ENCODE data around the gene NPAS1.
"Not testable (repeated sequence)": the region's sequence is repeated elsewhere in the genome, so short reads cannot be mapped to it uniquely, and the experiment has no call there.

Gene NPAS1

DNA sequence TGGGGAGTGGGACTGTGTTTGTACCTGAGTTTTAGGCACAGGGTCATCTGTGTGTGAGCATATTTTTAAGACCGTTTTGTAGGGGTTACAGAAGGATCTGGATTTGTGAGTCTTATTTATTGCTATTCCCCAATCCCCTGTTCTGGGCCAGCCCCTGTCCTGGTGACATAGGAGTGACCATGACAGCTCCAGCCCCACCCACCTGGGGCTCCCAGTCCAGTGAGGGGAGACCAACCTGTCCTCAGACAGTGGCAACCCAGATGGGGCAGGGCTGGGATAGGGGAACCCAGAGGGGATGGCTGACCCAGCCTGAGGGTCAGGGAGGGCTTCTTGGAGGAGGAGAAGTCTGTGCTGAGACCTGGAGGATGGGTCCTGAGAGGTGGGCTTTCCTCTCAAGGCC lies 18.1 kb downstream of the NPAS1 start:
- Mint-ChIP-seq H3K27ac (no peak overlapping the region), H3K36me3 (ENCODE audit: low read depth) (peaks cover 13% of the 10 kb centered on the region), H3K27me3 (peaks cover 39% of the 10 kb centered on the region), H3K4me1 (ENCODE audit: low read depth) (peaks cover 21% of the 10 kb centered on the region), H3K4me3 (no peak overlapping the region), H3K9me3 (no peaks in the 10 kb centered on the region)
- intact Hi-C loops (cut with micrococcal nuclease) = loop anchor here (5.0 kb wide), 1 partner anchor 90 kb away; no protein-coding TSS in a partner anchor

- Mint-ChIP-seq H3K27me3 (peaks cover 28% of the 10 kb centered on the region), H3K36me3 (ENCODE audit: low read depth) (peaks cover 19% of the 10 kb centered on the region), H3K9me3 (no peaks in the 10 kb centered on the region), H3K4me3 (no peak overlapping the region), H3K27ac (no peak overlapping the region), H3K4me1 (ENCODE audit: low read depth) (peaks cover 21% of the 10 kb centered on the region)
- intact Hi-C loops (cut with micrococcal nuclease) = loop anchor here (5.0 kb wide), 1 partner anchor 88 kb away; no protein-coding TSS in a partner anchor
These were observed 19.7 kb downstream of the NPAS1 start for GRCh38 chr19:47039239-47039874.

DNA sequence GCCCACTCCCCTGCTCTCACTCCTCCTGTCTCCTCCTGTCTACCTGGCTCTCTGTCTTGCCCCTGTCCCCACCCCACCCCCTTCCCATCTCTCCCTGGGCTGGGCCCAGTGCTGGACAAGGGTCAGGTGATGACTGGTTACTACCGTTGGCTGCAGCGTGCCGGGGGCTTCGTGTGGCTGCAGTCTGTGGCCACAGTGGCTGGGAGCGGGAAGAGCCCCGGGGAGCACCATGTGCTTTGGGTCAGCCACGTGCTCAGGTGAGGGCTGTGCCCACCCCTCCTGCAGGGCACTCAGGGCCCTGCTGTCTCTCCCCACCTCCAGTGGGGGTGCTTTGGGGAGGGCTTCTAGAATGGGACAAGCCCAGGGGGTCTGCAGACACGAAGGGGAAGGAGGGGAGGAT lies 21.2 kb downstream of the NPAS1 start:
- peaks cover 9% of the 10 kb centered on the region for H3K4me1 Mint-ChIP-seq (ENCODE audit: low read depth)
- intact Hi-C loops (cut with micrococcal nuclease) = no loop called here
- no peak overlapping the region for H3K27ac Mint-ChIP-seq
- peaks cover 23% of the 10 kb centered on the region for H3K36me3 Mint-ChIP-seq (ENCODE audit: low read depth)
- H3K4me3 Mint-ChIP-seq = no peak overlapping the region
- peaks cover 18% of the 10 kb centered on the region for H3K27me3 Mint-ChIP-seq
- H3K9me3 Mint-ChIP-seq = no peaks in the 10 kb centered on the region

DNA sequence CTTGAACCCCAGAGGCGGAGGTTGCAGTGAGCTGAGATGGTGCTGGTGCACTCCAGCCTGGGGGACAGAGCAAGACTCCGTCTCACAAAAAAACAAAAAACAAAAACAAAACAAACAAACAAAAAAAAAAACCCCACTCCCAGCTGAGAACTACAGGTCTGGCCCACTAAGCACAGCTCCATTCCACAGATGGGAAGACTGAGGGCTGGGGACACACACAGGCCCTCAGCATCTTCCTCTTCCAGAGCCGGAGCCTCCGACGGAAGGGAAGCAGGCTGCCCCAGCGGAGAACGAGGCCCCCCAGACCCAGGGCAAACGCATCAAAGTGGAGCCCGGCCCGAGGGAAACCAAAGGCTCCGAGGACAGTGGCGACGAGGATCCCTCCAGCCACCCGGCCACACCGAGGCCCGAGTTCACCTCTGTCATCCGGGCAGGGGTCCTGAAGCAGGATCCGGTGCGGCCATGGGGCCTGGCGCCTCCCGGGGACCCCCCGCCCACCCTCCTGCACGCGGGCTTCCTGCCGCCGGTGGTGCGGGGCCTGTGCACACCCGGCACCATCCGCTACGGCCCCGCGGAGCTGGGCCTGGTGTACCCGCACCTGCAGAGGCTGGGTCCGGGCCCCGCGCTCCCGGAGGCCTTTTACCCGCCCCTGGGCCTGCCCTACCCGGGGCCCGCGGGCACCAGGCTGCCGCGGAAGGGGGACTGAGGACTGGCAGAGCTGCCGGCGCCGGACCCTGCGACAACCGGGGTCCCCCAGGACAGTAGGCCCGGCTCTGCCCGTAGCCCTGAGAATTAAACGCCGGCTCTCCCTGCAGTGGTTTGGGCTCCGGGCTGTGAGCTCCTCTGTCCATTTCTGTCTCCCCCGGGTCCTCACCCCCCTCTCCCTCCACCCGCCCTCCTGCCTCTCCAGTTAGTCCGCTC lies 25.6 kb downstream of the NPAS1 start:
- Mint-ChIP-seq H3K27ac (no peak overlapping the region), H3K4me1 (ENCODE audit: low read depth) (peaks cover 18% of the 10 kb centered on the region), H3K27me3 (no peaks in the 10 kb centered on the region), H3K36me3 (ENCODE audit: low read depth) (peaks cover 40% of the 10 kb centered on the region), H3K4me3 (no peak overlapping the region), H3K9me3 (no peaks in the 10 kb centered on the region)
- intact Hi-C loops (cut with micrococcal nuclease) = no loop called here

DNA sequence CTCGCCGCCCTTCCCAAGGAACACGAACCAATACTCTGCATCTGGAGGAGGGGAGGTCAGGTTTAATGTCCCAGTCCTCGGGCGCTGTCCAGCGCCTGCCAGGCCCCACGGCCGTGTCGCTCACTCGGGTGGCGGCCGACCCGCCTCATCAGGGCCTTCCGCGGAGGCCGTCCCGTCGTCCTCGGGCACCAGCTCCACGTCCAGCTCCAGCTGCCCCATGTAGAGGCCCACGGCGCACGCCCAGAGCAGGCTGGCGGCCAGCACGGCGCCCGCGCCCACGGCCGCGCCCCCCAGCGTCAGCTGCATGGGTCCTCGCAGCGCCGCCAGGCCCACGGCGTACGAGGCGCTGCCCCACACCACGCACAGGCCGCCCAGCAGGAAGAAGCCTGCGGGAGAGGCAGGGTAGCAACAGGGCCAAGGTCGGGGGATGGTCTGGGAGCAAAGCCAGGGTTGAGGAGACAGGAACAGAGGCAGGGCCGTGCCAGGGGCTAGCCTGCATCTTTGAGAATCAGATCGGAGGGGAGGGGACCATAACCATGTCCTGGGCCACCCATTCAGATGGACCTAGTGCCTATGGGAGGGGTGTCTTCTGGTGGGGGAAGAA lies 26.3 kb downstream of the NPAS1 start:
- Mint-ChIP-seq H3K4me1 (ENCODE audit: low read depth) (peaks cover 18% of the 10 kb centered on the region), H3K4me3 (no peak overlapping the region), H3K36me3 (ENCODE audit: low read depth) (peaks cover 37% of the 10 kb centered on the region), H3K27me3 (no peaks in the 10 kb centered on the region), H3K9me3 (no peaks in the 10 kb centered on the region), H3K27ac (no peak overlapping the region)
- intact Hi-C loops (cut with micrococcal nuclease) = no loop called here

GRCh38 chr19:47047272-47047762 lies 27.7 kb downstream of the NPAS1 start:
- H3K9me3 Mint-ChIP-seq = no peaks in the 10 kb centered on the region
- H3K27me3 Mint-ChIP-seq = no peaks in the 10 kb centered on the region
- intact Hi-C loops (cut with micrococcal nuclease) = no loop called here
- H3K36me3 Mint-ChIP-seq (ENCODE audit: low read depth) = peaks cover 32% of the 10 kb centered on the region
- peak overlapping the region; percentile 87 for H3K4me3 Mint-ChIP-seq
- peak overlapping the region; percentile 84 for H3K27ac Mint-ChIP-seq
- peaks cover 25% of the 10 kb centered on the region for H3K4me1 Mint-ChIP-seq (ENCODE audit: low read depth)

- H3K4me3 Mint-ChIP-seq = peak overlapping the region; percentile 87
- intact Hi-C loops (cut with micrococcal nuclease) = no loop called here
- H3K4me1 Mint-ChIP-seq (ENCODE audit: low read depth) = peaks cover 28% of the 10 kb centered on the region
- H3K27ac Mint-ChIP-seq = peak overlapping the region; percentile 84
- H3K9me3 Mint-ChIP-seq = no peaks in the 10 kb centered on the region
- no peaks in the 10 kb centered on the region for H3K27me3 Mint-ChIP-seq
- peaks cover 29% of the 10 kb centered on the region for H3K36me3 Mint-ChIP-seq (ENCODE audit: low read depth)
These were observed 28.2 kb downstream of the NPAS1 start for GRCh38 chr19:47047763-47048405.

DNA sequence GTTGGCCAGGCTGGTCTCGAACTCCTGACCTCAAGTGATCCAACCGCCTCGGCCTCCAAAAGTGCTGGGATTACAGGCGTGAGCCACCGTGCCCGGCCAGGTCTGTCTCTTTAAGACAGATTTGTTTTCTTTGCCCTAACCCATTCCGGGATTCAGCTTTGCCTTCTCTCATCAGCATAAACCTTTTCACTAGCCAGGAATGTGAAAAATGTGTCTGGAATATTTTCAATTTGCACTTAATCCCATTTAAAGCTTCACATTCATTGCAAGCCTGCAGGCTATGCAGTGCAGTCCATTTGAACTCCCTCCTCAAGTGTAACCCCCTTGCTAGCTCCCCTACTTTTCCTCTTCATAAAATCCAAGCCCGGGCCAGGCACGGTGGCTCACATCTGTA lies 29.7 kb downstream of the NPAS1 start:
- intact Hi-C loops (cut with micrococcal nuclease) = no loop called here
- H3K27me3 Mint-ChIP-seq = peaks cover 6% of the 10 kb centered on the region
- H3K9me3 Mint-ChIP-seq = no peaks in the 10 kb centered on the region
- H3K4me1 Mint-ChIP-seq (ENCODE audit: low read depth) = peaks cover 28% of the 10 kb centered on the region
- H3K4me3 Mint-ChIP-seq = peak overlapping the region; percentile 87
- peaks cover 24% of the 10 kb centered on the region for H3K36me3 Mint-ChIP-seq (ENCODE audit: low read depth)
- H3K27ac Mint-ChIP-seq = peak overlapping the region; percentile 84

DNA sequence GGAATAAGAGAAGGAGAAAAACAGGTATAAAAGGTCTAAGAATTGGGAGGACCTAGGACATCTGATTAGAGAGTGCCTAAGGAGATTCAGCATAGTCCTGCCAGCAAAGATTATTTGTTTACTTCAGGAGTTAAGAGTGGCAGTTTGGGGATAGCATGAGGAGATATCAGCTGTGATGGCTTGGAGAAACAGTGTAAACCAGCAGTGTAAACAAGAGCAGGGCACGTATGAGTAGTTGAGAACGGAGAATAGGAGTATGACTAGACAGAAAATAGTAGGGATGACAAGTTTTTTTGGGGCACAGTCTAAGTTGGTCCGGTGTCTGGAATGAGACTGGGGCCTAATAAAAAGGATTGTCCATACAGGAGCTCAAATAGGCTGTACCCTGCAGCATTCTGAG lies 30.9 kb downstream of the NPAS1 start:
- Mint-ChIP-seq H3K36me3 (ENCODE audit: low read depth) (peaks cover 22% of the 10 kb centered on the region), H3K4me1 (ENCODE audit: low read depth) (peaks cover 28% of the 10 kb centered on the region), H3K27me3 (peaks cover 14% of the 10 kb centered on the region)
- H3K27ac Mint-ChIP-seq; intact Hi-C loops (cut with micrococcal nuclease); H3K9me3 Mint-ChIP-seq; H3K4me3 Mint-ChIP-seq: not testable (repeated sequence)

DNA sequence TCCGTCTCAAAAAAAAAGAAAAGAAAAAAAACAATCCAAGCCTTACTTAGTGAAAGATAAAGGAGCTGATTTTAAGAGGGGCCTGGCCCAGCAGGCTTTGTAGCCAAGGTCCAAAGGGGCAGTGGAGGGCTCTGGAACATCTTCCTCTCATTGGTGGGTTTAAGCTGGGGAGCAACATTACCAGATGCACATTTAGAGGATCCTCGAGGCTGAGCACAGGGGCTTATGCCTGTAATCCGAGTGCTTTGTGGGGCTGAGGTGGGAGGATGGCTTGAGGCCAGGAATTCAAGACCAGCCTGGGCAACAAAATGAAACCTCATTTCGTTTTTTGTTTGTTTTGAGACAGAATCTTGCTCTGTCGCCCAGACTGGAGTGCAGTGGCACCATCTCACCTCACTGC lies 36.8 kb downstream of the NPAS1 start:
- intact Hi-C loops (cut with micrococcal nuclease) = no loop called here
- Mint-ChIP-seq H3K4me3 (no peak overlapping the region), H3K36me3 (ENCODE audit: low read depth) (no peaks in the 10 kb centered on the region), H3K9me3 (no peaks in the 10 kb centered on the region), H3K27ac (no peak overlapping the region), H3K4me1 (ENCODE audit: low read depth) (peaks cover 10% of the 10 kb centered on the region), H3K27me3 (peaks cover 19% of the 10 kb centered on the region)

DNA sequence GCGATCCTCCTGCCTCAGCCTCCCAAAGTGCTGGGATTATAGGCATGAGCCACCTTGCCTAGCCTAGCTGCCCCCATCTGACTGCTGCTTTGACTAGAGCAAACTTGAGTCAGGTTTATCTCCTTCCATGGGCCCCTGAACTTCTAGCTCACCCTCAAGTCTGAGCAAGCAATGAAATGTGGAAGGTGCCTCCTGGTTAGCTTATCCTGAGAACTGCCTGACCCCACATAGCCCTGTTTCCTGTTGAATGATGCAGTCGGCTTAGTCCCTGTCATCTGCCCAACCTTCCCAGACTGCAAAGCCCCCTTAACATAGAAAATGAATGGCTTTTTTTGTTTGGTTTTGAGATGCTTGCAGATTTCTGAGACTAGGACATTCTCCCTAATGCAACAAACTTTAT lies 37.7 kb downstream of the NPAS1 start:
- peaks cover 19% of the 10 kb centered on the region for H3K27me3 Mint-ChIP-seq
- intact Hi-C loops (cut with micrococcal nuclease) = no loop called here
- H3K4me1 Mint-ChIP-seq (ENCODE audit: low read depth) = peaks cover 3% of the 10 kb centered on the region
- H3K9me3 Mint-ChIP-seq = no peaks in the 10 kb centered on the region
- H3K4me3 Mint-ChIP-seq = no peak overlapping the region
- H3K36me3 Mint-ChIP-seq (ENCODE audit: low read depth) = no peaks in the 10 kb centered on the region
- H3K27ac Mint-ChIP-seq = no peak overlapping the region

GRCh38 chr19:47058621-47059022 lies 39.0 kb downstream of the NPAS1 start:
- H3K4me1 Mint-ChIP-seq (ENCODE audit: low read depth) = no peaks in the 10 kb centered on the region
- H3K27me3 Mint-ChIP-seq = peaks cover 17% of the 10 kb centered on the region
- H3K27ac Mint-ChIP-seq = no peak overlapping the region
- H3K36me3 Mint-ChIP-seq (ENCODE audit: low read depth) = peaks cover under 1% of the 10 kb centered on the region
- intact Hi-C loops (cut with micrococcal nuclease) = no loop called here
- H3K9me3 Mint-ChIP-seq = no peaks in the 10 kb centered on the region
- H3K4me3 Mint-ChIP-seq = no peak overlapping the region

DNA sequence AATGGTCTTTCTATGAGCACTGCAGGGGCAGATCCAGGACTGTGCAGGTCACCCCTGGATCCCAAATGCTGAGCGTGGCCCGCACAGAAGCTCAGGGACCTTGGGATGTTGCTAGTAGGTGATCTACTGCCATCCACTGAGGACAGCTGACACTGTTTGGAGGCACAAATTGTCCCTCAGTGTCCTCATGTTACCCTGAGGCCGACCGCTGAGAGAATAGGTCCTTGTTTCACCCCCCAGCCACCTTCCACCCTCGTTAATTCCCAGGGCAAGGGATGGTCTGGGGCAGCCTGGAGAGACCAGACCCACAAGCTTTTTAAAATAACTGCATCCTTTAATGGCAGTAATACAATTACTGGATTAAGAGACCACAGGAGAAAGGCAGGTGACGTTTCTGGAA lies 44.2 kb downstream of the NPAS1 start:
- H3K36me3 Mint-ChIP-seq (ENCODE audit: low read depth) = peaks cover 54% of the 10 kb centered on the region
- intact Hi-C loops (cut with micrococcal nuclease) = no loop called here
- H3K4me3 Mint-ChIP-seq = no peak overlapping the region
- no peak overlapping the region for H3K27ac Mint-ChIP-seq
- no peaks in the 10 kb centered on the region for H3K9me3 Mint-ChIP-seq
- no peaks in the 10 kb centered on the region for H3K4me1 Mint-ChIP-seq (ENCODE audit: low read depth)
- no peaks in the 10 kb centered on the region for H3K27me3 Mint-ChIP-seq
